OCI-LY7 (cell line): ENCODE results near the gene UPF3A. TPM values are rescaled to one million over a fixed set of nuclear protein-coding genes. Genes with fewer than 3 reads are reported as not detected.

Experiments
- BruUV-seq: library from RNA; stranded (reverse); fragments of 400-500 nt; replicated peaks from 2 replicates; lab custom pipeline; 2021; lab: Mats Ljungman, UMichigan
- CTCF ChIA-PET: fragments of 300-600 bp; sonication (Branson Sonifier 250); formaldehyde crosslinking; loops from one replicate; lab custom pipeline; 2022; ENCODE audit warnings: antibody characterized with exemption; ENCODE audit not compliant: unreplicated experiment; lab: Charles Lee
- POLR2A ChIA-PET: fragments of 300-600 bp; sonication (Branson Sonifier 250); formaldehyde crosslinking; loops from one replicate; lab custom pipeline; 2022; ENCODE audit warnings: antibody characterized with exemption; lab: Charles Lee
- DNase-seq: peaks from one replicate; pipeline ENCODE4 v3.0.0-alpha.2; 2015; ENCODE audit warnings: low spot score
- H2AFZ ChIP-seq: fragments of 200-600 bp; sonication (generic), shearing (Covaris generic); 2 replicates; pipeline ENCODE4 v1.6.1; 2014; ENCODE audit warnings: mild to moderate bottlenecking, antibody characterized with exemption, low read length, moderate library complexity
- H3K27ac ChIP-seq: fragments of 200-600 bp; sonication (generic); 2 replicates; pipeline ENCODE4 v1.5.1; 2014; ENCODE audit warnings: mixed run types, low read depth, mild to moderate bottlenecking, moderate library complexity, low read length, inconsistent platforms; ENCODE audit not compliant: poor library complexity, severe bottlenecking
- H3K36me3 ChIP-seq: fragments of 200-600 bp; sonication (generic); 2 replicates; pipeline ENCODE4 v1.6.1; 2014; ENCODE audit warnings: mild to moderate bottlenecking, antibody characterized with exemption, low read length, moderate library complexity, mixed read lengths; ENCODE audit not compliant: insufficient read depth
- H3K4me1 ChIP-seq: fragments of 200-600 bp; sonication (generic); 2 replicates; pipeline ENCODE4 v1.5.1; 2014; ENCODE audit warnings: mild to moderate bottlenecking, low read length; ENCODE audit not compliant: insufficient read depth, poor library complexity, severe bottlenecking
- H3K4me2 ChIP-seq: fragments of 200-600 bp; sonication (generic); 2 replicates; pipeline ENCODE4 v1.6.1; 2014; ENCODE audit warnings: mild to moderate bottlenecking, low read length
- H3K4me3 ChIP-seq: fragments of 200-600 bp; sonication (generic); 2 replicates; pipeline ENCODE4 v1.5.1; 2014; ENCODE audit warnings: mild to moderate bottlenecking, low read depth, low read length; ENCODE audit not compliant: poor library complexity, severe bottlenecking
- H3K79me2 ChIP-seq: fragments of 200-600 bp; sonication (generic); 2 replicates; pipeline ENCODE4 v1.6.1; 2016; ENCODE audit warnings: low read depth, mild to moderate bottlenecking, low read length, moderate library complexity, mixed read lengths; ENCODE audit not compliant: insufficient read depth
- H3K9me2 ChIP-seq: fragments of 200-600 bp; sonication (generic); 2 replicates; pipeline ENCODE4 v1.6.1; 2016; ENCODE audit warnings: mild to moderate bottlenecking, low read length, mixed read lengths; ENCODE audit not compliant: insufficient read depth
- H3K9me3 ChIP-seq: fragments of 200-600 bp; sonication (generic); 2 replicates; pipeline ENCODE4 v1.6.1; 2014; ENCODE audit warnings: mild to moderate bottlenecking, mixed run types, low read length, mixed read lengths
- H4K20me1 ChIP-seq: fragments of 200-600 bp; sonication (generic); 2 replicates; pipeline ENCODE4 v1.6.1; 2014; ENCODE audit warnings: mild to moderate bottlenecking, antibody characterized with exemption, low read length, moderate library complexity, mixed read lengths; ENCODE audit not compliant: insufficient read depth
- EZH2phosphoT487 ChIP-seq: fragments of 200-600 bp; sonication (generic); IDR thresholded peaks from 2 replicates; pipeline ENCODE4 v1.6.1; 2018; ENCODE audit warnings: low read depth, borderline replicate concordance, mild to moderate bottlenecking, mixed run types, antibody characterized with exemption, low read length, moderate library complexity, mixed read lengths
- intact Hi-C: fragments of 100-400 bp; cut with micrococcal nuclease; formaldehyde crosslinking; loops from one replicate; pipeline ENCODE4 v1.10.0; 2022; ENCODE audit not compliant: unreplicated experiment
- total RNA-seq, 2 experiments: library from RNA; depleted of rRNA in 1 of 2; stranded (reverse); fragments of >200 nt in 1 of 2; shearing (Covaris generic) in 1 of 2; gene quantifications; 2 replicates each; pipeline ENCODE4 v1.2.3, GENCODE V29; 2014 to 2022
- TF ChIP-seq, protein P1 (sequence below): fragments of 200-600 bp; sonication (generic); conservative IDR thresholded peaks from 2 replicates; pipeline ENCODE4 v1.5.1; 2014; ENCODE audit warnings: mild to moderate bottlenecking, antibody characterized with exemption, low read length, moderate library complexity, mixed read lengths

Gene UPF3A
- total RNA-seq, 2 experiments from 2014 or later, result 27.8 to 55.4 TPM

DNA sequence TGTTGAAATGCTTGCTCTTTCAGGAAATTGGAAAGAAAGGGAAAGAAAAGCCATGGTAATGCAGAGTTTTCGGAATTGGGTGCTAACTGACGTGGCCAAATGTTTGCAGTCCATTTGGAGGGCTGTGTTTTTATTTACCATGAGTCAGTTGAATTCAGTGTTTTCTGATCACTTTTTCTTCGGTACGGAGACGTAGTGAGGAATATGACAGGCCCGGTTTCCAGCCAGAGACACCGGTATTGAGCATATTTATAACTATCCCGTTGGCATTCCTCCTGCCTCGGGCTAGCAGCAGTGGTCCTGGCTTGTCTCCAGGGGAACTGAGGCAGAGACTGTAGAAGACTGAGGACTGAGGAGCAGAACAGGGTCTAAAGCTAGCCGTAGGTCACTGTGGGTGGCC lies 45.7 kb upstream of the UPF3A start:
- Histone ChIP-seq H3K4me2 (peak overlapping the region; percentile 98), H3K27ac (peak overlapping the region; percentile 64), H3K36me3 (peaks cover 40% of the 10 kb centered on the region), H3K9me2 (no peaks in the 10 kb centered on the region), H2AFZ (no peak overlapping the region; the same call in 1 of the 2 replicates), H3K4me3 (peak overlapping the region; percentile 80), H3K4me1 (peaks cover 16% of the 10 kb centered on the region), H3K79me2 (peaks cover 22% of the 10 kb centered on the region), H4K20me1 (0 out of 2 replicates have a peak, but pooled peaks cover 4% of the 10 kb centered on the region), H3K9me3 (no peaks in the 10 kb centered on the region)
- BruUV-seq, result no TSS peak
- no peak for DNase-seq
- TF ChIP-seq, protein P1, sequence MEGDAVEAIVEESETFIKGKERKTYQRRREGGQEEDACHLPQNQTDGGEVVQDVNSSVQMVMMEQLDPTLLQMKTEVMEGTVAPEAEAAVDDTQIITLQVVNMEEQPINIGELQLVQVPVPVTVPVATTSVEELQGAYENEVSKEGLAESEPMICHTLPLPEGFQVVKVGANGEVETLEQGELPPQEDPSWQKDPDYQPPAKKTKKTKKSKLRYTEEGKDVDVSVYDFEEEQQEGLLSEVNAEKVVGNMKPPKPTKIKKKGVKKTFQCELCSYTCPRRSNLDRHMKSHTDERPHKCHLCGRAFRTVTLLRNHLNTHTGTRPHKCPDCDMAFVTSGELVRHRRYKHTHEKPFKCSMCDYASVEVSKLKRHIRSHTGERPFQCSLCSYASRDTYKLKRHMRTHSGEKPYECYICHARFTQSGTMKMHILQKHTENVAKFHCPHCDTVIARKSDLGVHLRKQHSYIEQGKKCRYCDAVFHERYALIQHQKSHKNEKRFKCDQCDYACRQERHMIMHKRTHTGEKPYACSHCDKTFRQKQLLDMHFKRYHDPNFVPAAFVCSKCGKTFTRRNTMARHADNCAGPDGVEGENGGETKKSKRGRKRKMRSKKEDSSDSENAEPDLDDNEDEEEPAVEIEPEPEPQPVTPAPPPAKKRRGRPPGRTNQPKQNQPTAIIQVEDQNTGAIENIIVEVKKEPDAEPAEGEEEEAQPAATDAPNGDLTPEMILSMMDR, result no peak
- TF ChIP-seq EZH2phosphoT487, result no peak
- CTCF ChIA-PET, result no interaction called here
- intact Hi-C loops, result loop anchor here (2.0 kb wide), 1 partner anchor 45 kb away; the partner anchor contains the start of gene UPF3A
- POLR2A ChIA-PET, result interaction anchor here (0.9 to 1.4 kb wide), 4 partner anchors 9 to 44 kb away, joined by 3 to 5 read pairs (median 4); no protein-coding TSS in a partner anchor

DNA sequence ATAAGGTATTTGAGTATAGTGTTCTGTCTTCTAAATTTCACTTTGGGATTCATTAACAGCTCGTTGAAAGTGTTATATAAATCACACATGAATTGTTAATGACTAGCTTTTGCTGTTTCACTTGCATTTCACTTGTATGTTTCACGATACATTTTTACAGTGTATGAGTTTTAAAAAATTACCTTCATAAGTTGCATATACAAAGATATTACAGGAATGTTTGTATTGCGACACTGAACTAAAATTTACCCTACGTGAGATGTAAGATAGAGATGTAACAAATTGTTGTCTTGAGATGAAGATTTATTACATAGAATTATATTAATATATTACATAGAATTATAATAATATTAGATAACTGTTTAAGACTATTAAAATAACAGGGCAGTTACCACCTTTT lies 45.2 kb upstream of the UPF3A start:
- intact Hi-C loops, result no loop called here
- ChIA-PET POLR2A (interaction anchor here (0.9 to 1.4 kb wide), 3 partner anchors 9 to 24 kb away, joined by 3 to 5 read pairs (median 4); no protein-coding TSS in a partner anchor), CTCF (no interaction called here)
- Histone ChIP-seq H4K20me1 (0 out of 2 replicates have a peak, but pooled peaks cover 4% of the 10 kb centered on the region), H3K4me1 (peaks cover 16% of the 10 kb centered on the region), H3K79me2 (peaks cover 22% of the 10 kb centered on the region), H3K9me3 (no peaks in the 10 kb centered on the region), H3K4me3 (peak overlapping the region; percentile 80), H3K4me2 (peak overlapping the region; percentile 98), H3K36me3 (peaks cover 45% of the 10 kb centered on the region), H3K27ac (no peak overlapping the region), H3K9me2 (no peaks in the 10 kb centered on the region), H2AFZ (no peak overlapping the region)
- BruUV-seq, result no TSS peak
- TF ChIP-seq, protein P1, result no peak
- TF ChIP-seq EZH2phosphoT487, result no peak
- DNase-seq, result no peak

DNA sequence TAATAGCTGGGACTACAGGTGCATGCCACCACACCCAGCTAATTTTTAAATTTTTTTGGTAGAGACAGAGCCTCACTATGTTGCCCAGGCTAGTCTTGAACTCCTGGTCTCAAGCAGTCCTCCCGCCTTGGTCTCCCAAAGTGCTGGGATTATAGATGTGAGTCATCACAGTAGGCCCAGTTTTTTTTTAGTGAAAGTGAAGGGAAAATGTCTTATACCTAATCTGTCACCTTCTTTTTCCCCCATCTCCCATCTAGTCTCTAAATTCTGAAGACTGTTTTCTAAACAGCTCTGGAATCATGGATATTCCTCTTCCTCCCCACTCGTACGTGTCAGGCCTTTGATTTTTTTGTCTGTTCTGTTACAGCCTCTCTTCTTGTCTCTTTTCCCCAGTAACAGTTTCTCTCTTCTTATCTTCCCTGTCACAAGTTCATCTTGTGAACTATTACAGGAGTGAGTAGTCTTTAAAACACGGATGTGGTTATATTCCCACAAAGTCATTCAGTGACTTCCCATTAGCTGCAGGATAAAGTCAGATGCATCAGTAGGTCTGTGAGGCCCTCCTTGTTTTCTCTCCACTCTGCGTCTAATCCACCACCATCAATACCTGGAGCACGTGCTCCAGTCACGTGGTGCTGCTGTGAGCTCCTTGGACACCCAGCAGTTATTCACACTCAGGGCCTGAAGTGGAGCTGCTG lies 43.8 kb upstream of the UPF3A start:
- no peak overlapping the region for H3K4me2 ChIP-seq
- H3K4me1 ChIP-seq, result peaks cover 16% of the 10 kb centered on the region
- H3K79me2 ChIP-seq, result peaks cover 22% of the 10 kb centered on the region
- DNase-seq, result no peak
- H2AFZ ChIP-seq, result no peak overlapping the region
- no TSS peak for BruUV-seq
- no peak for TF ChIP-seq EZH2phosphoT487
- TF ChIP-seq, protein P1, result no peak
- ChIA-PET CTCF (no interaction called here), POLR2A (interaction anchor here (0.5 to 1.4 kb wide), 2 partner anchors 14 to 60 kb away, joined by 3 to 5 read pairs; no protein-coding TSS in a partner anchor)
- no peak overlapping the region for H3K4me3 ChIP-seq
- H3K9me2 ChIP-seq, result no peaks in the 10 kb centered on the region
- intact Hi-C loops, result no loop called here
- no peaks in the 10 kb centered on the region for H3K9me3 ChIP-seq
- H3K27ac ChIP-seq, result no peak overlapping the region
- peaks cover 59% of the 10 kb centered on the region for H3K36me3 ChIP-seq
- 0 out of 2 replicates have a peak, but pooled peaks cover 4% of the 10 kb centered on the region for H4K20me1 ChIP-seq
